Activated T-cell treated with anti-CD3 and anti-CD28 coated beads for 48 hours (primary cell): ENCODE measurements around the gene MAGI1.
"Not testable (repeated sequence)": the region's sequence is repeated elsewhere in the genome, so short reads cannot be mapped to it uniquely, and the experiment has no call there.

Experiments used
- DNase-seq: peaks from one replicate; pipeline ENCODE4 v3.0.0-alpha.2; 2020; ENCODE audit warnings: low read depth

Gene MAGI1

DNA sequence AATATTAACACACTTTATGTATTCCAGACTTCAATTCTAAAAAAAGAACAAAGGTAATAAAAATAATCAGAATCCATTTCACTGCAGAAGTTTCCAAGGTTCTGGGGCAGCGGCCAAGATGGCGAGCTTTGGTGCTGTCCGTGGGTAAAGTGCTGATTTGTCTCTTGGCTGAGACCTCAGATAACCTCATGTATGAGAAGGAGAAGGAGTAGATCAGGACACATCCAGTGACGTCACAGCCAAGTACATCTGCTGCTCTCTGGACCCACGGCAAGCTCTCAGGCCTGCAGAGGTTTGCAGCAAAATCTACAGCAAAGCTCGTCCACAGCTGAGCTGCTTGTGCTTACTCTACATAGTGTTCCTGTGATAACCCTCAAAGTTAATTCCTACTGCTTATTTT, 165.7 kb downstream of the MAGI1 start:
- no peak for DNase-seq

DNA sequence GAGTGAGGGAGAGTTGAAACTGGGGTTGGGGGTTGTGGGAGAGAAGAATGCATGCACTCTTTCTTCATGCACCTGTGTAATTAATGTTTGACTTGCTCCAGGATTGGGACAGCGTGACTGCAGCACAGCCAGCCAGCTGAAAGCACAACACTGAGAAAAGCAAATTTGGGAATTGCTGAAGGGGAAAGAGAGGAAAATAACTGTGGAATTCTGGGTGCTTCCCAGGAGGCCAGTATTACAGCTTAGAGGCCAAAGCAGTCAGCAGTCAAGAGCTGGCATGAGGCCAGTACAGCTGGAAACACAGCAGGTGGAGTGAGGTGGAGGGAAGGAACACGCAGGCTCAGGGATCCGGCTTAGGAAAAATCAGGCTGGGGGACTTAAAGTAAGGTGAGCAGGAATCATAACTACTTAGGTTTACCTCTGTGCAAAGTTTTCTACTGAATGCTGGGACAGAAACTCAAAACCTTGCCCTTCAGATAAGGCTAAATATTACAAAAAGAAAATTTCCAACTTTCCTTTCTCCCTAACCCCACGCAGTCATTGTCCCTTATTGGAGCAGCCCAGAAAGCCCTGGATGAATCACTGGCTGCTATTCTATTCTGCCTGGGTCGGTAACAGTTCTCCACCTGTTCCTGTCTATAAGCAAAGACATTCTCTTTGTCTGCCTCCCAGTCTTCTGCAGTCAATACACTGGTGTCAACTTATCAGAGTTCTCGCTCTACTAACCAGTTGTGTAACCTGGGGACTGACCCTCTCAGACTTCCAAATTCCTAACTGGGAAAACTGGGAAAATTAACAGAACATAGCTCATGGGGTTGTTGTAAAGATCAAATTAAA, 167.2 kb downstream of the MAGI1 start:
- DNase-seq, result no peak

DNA sequence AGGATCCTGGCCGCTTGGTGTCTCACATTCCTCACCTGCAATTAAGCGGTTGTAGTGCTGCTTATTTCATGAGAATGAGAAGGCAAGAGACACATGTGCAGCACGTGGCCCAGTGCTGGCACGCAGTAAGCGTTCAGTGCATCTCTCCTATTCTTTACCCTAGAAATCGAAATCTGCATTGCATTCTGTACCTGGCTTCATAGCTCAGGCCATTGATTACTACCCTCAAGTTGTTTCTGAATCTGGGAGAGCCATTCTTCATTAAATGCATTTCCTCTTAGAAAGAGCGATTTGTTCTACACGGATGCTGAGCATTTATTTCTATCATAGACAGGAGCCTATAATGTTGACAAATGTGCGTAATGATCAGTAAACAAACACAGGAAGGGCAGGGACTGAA, 168.9 kb downstream of the MAGI1 start:
- DNase-seq, result no peak

DNA sequence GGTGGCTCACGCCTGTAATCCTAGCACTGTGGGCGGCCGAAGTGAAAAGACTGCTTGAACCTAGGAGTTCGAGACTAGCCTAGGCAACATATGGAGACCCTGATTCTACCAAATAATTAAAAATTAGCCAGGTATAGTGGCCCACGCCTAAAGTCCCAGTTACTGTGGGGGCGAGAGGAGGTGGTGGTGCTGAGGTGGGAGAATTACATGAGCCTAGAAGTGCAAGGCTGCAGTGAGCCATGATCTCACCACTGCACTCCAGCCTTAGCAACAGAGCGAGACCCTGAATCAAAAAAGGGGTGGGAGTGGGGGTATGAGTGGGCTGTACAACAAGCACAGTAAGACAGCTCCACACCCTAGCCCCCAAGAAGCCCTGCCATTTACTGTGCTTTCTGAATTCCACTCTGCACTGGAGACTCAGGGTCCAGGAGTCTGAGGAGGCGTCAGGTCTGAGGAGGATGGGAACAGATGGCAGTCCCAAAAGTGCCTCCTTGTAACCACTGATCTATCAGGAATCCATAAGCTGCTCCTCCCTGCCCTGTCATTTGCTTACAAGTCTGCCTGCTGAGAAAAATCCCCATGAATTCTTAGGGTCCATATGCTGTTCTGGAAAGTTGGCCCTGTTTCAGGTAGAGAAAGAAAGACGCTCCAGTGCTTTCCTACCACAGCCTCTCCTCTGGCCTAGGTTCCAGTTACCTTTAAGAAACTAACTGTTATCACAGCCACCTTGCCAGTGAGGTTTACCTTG, 171.1 kb downstream of the MAGI1 start:
- no peak for DNase-seq

- DNase-seq, result no peak
Observed at GRCh38 chr3:65864357-65864904, 174.3 kb downstream of the MAGI1 start.

- DNase-seq, result no peak
Observed at GRCh38 chr3:65861718-65862117, 177.0 kb downstream of the MAGI1 start.

DNA sequence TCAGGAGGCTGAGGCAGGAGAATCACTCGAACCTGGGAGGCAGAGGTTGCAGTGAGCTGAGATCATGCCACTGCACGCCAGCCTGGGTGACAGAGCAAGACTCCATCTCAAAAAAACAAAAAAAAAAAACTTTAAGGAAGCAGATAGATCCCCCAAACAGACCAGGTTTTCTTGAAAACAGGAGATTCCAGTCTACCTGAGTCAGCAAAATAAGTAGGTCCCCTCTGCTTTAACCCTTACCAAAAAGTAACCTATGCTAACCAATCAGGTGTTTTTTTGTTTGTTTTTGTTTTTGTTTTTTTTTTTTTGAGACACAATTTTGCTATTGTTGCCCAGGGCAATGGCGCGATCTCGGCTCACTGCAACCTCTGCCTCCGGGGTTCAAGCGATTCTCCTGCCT, 179.1 kb downstream of the MAGI1 start:
- DNase-seq, result not testable (repeated sequence)

DNA sequence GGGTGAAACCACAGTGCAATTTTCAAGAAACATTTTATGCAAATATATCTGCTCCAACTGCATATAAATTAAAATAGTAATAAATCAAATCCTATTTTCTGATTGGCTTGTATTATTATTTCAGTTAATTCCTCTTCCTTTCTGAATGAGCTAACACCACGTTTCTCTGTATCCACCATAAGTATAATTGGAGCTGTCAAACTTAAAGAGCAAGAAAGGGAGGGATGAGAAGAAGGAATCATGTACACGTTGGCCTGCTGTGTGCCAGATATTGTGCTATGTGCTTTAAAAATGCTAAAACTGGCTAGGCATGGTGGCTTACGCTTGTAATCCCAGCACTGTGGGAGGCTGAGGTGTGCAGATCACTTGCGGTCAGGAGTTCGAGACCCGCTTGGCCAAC, 180.0 kb downstream of the MAGI1 start:
- DNase-seq, result no peak

- DNase-seq, result no peak
Observed at GRCh38 chr3:65857327-65857726, 181.4 kb downstream of the MAGI1 start.

- DNase-seq, result no peak
Observed at GRCh38 chr3:65856907-65857306, 181.8 kb downstream of the MAGI1 start.

DNA sequence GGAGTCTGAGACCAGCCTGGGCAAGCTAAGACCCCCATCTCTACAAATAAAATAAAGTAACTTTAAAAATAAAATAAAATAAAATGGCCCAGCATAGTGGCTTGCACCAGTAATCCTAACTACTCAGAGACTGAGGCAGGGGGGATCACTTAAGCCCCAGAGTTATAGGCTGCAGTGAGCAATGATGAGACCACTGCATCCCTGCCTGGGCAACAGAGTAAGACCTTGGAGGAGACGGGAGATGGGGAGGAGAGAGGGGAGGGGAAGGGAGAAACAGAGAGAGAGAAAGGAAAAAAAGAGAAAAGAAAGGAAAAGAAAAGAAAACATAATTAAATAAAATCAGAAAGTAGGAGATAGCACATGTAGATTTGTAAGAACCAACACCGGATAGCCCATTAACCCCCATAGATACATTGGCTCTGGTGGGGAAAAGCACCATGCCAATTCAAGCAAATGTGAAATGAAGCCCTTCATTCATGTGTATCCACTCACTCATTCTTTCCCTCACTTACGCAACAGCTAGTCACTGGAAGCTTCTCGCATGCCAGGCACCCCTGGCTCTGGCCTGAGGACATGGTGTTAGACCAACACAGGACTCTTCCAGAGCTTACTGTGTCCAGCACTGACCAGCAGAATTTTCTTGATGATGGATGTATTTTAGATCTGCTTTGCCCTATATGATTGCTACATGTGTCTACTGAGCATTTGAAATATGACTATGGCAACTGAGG, 183.2 kb downstream of the MAGI1 start:
- no peak for DNase-seq

GRCh38 chr3:65854606-65855304, 184.0 kb downstream of the MAGI1 start:
- DNase-seq, result no peak

DNA sequence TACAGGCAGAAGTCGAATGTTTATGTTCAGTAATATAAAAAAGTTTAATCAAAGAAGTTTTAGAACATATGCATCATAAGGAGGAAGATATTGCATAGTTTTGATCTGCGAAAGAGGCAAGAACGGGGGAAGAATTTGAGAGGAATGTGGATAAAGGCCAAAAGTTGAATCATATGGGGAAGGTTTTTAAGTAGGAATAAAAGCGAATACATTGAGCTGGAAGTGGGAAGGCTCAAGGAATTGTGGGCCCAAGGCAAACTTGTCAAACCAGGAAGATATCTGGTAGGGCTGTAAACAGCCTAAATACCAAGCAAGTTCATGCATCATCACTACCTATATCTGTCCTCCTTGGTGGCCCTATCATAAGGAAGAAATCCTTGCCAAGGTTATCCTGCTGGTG, 186.9 kb downstream of the MAGI1 start:
- no peak for DNase-seq

DNA sequence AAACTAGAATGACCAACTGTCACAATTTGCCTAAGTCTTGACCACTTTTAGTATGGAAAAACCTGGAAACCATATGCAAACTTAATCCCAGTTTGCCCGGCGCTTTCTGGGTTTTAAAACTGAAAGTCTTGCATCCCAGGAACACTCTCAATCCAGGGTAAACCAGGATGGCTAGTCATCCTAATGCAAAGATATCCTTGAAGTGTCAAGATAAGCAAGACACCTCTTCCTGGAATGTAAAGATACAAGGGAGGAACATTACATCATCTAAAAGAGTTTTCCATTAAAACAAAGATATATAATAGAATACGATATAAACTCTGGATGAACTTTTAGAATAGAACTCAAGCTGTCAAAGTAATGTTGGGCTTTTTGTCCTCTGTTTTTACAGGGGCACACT, 188.5 kb downstream of the MAGI1 start:
- DNase-seq, result no peak

- no peak for DNase-seq
Observed at GRCh38 chr3:65848024-65848423, 190.7 kb downstream of the MAGI1 start.

- DNase-seq, result no peak
Observed at GRCh38 chr3:65846936-65847335, 191.8 kb downstream of the MAGI1 start.

DNA sequence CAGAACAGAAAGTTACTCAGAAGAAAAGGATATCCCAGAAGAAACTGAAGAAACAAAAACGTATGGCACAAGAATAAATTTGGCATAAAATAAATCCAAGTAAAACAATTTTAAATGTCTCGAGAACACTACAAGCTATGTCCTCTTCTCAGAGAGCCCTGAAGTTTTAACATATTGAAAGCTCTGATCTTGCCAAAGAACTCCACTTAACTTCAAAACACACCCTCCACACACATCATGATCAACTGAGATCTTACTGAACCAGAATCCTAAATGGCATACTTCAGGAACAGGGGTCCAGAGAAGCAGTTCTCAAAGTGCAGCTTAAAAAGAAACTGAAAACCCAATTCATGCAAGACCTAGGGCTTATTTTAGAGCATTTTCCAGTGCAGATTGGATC, 194.3 kb downstream of the MAGI1 start:
- no peak for DNase-seq

DNA sequence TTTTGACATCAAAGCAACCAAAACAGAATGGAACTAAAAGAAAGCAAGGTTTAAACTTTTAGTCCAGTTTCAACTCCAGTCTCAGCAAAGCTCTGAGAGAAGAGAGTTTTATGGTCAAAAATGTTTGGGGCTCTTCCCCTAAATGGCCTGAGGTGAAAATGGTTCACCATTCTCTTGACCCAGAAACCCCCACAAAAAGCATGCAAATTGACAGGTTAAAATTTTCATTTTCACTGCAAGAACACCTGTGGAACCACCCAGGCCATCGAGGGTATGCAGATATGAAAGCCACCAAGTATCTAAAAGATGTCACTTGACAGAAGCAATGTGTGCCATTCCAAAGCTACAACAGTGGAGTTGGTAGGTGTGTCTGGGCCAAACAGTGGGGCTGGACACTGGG, 195.0 kb downstream of the MAGI1 start:
- no peak for DNase-seq

DNA sequence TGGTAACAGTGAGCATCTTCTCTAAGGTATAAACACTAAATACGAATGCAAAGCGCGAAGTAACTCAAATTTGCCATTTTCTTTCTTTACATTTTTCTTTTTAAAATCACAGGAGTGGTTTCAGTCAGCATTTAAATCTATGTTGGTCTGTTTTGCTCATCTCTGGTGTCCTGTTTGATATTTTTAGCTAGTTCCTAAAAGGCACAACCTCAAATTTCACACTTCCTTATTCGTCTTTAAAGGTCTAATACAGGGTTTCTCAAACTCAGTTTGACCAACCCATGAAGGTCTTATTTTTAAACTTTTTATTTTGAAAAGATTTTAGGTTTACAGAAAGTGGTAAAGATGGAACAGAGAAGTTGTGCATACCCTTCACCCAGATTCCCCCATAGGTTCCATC, 201.1 kb downstream of the MAGI1 start:
- DNase-seq, result no peak

DNA sequence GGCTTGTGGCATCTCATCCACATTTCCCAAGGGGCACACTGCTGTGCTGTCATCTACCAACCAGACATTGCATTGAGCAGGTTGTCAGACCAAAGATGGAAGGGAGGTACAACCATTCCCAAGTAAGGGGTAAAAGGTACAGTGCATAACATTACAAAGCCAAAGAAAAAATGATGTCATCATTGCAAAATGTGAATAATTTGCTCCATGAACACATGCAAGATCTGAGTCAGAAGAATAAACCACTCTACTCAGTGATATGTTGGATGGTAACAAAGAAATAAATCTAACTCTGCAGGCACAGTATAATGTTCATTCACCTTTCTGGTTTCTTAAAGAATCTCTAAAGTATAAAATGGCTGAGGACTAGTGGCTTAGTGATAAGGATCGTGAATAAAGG, 202.7 kb downstream of the MAGI1 start:
- no peak for DNase-seq

DNA sequence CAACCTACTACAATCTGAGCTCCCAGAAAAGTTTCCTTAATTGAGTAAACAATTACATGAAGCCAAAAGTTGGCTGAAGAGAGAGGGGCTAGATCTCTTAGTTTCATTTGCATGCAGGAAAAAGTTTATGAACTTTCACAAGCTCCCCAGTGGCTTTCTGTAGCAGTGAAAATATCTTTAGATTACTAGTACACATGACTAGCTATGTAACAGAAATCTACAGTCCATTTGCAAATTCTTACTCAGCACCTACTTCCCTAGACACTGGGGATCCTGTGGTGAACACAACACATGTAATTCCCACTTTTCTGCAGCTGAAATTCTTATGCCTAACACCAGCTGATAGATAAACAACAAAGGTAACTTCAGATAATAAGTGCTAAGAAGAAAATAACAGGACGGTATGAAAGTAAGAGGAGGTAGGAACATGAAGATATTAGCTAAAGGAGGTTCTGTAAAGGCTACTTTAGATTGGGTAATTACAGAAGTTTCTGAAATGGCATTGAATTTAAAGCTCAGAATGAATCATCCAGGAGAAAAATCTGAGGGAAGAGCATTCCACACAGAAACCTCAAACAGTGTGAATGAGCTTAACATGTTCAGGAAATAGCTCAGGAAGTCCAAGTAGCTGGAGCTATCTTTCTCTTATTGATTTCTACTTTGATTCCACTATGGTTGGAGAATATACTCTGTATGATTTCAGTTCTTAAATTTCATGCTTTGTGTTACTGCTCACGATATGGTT, 204.8 kb downstream of the MAGI1 start:
- DNase-seq, result no peak
